ENCODE data around the gene DCTN4. TPM values are rescaled to one million over a fixed set of nuclear protein-coding genes. Genes with fewer than 3 reads are reported as not detected.
"Not testable (repeated sequence)": the region's sequence is repeated elsewhere in the genome, so short reads cannot be mapped to it uniquely, and the experiment has no call there.

DCTN4 gene
- total RNA-seq, 2 experiments from 2014 or later = 31.7 to 49.0 TPM

- ChIA-PET POLR2A (interaction anchor here (0.7 kb wide), 1 partner anchor 407 kb away, joined by 3 read pairs; no protein-coding TSS in a partner anchor), CTCF (interaction anchor here (0.5 to 1.2 kb wide), 3 partner anchors 8 to 34 kb away, joined by 3 to 5 read pairs (median 3); partner anchors contain the start of gene DCTN4)
- H3K9me3 Mint-ChIP-seq (ENCODE audit: low read depth); H3K27me3 Mint-ChIP-seq; DNase-seq: not testable (repeated sequence)
- intact Hi-C loops (cut with DNase I, micrococcal nuclease) = loop anchor here in 1 of 2 experiments (2.0 kb wide), 1 partner anchor 16 kb away; the partner anchor contains the start of gene DCTN4
- Mint-ChIP-seq H3K27ac (peak overlapping the region; percentile 87), H3K4me3 (peak overlapping the region; percentile 16), H3K4me1 (peaks cover 64% of the 10 kb centered on the region), H3K36me3 (ENCODE audit: low read depth) (peaks cover 50% of the 10 kb centered on the region)
- ATAC-seq = peak; percentile 78
Measured at GRCh38 chr5:150742455-150743141, 16.2 kb downstream of the DCTN4 start.

DNA sequence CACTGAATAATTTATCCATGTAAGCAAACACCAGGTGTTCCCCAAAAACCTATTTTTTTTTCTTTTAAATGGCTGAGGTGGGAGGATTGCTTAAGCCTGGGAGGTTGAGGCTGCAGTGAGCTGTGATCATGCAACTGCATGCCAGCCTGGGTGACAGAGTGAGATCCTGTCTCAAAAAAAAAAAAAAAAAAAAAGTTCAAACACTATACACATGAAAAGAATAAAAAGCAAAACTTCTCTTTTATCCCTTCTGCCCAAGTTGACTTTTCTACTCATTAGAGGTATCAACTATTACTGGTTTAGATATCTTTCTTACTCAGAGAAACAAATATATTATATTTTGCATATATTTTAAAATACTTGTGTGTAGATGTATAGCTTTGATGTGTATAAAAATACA is 17.8 kb downstream of the DCTN4 start:
- H3K36me3 Mint-ChIP-seq (ENCODE audit: low read depth) = peaks cover 61% of the 10 kb centered on the region
- H3K27me3 Mint-ChIP-seq = no peaks in the 10 kb centered on the region
- no peak for DNase-seq
- no peak overlapping the region for H3K27ac Mint-ChIP-seq
- intact Hi-C loops (cut with DNase I, micrococcal nuclease) = no loop called here
- H3K4me1 Mint-ChIP-seq = peaks cover 73% of the 10 kb centered on the region
- no peak for ATAC-seq
- ChIA-PET CTCF (interaction anchor here (1.4 kb wide), 1 partner anchor 106 kb away, joined by 7 read pairs; the partner anchor contains the start of gene IRGM), POLR2A (interaction anchor here (0.6 to 1.2 kb wide), 4 partner anchors 33 to 42 kb away, joined by 3 to 6 read pairs (median 4); partner anchors contain the start of gene SMIM3)
- H3K4me3 Mint-ChIP-seq = no peak overlapping the region
- peaks cover 4% of the 10 kb centered on the region for H3K9me3 Mint-ChIP-seq (ENCODE audit: low read depth)

GRCh38 chr5:150738862-150739261 is 20.0 kb downstream of the DCTN4 start:
- H3K4me1 Mint-ChIP-seq = peaks cover 87% of the 10 kb centered on the region
- no peak for DNase-seq
- ChIA-PET POLR2A (no interaction called here), CTCF (no interaction called here)
- ATAC-seq = no peak
- peak overlapping the region; percentile 55 for H3K27ac Mint-ChIP-seq
- H3K9me3 Mint-ChIP-seq (ENCODE audit: low read depth) = peaks cover 3% of the 10 kb centered on the region
- intact Hi-C loops (cut with DNase I, micrococcal nuclease) = loop anchor here in 1 of 2 experiments (5.0 kb wide), 1 partner anchor 108 kb away; the partner anchor contains the start of gene IRGM
- no peak overlapping the region for H3K4me3 Mint-ChIP-seq
- no peaks in the 10 kb centered on the region for H3K27me3 Mint-ChIP-seq
- peaks cover 67% of the 10 kb centered on the region for H3K36me3 Mint-ChIP-seq (ENCODE audit: low read depth)

- intact Hi-C loops (cut with DNase I, micrococcal nuclease) = loop anchor here in 1 of 2 experiments (5.0 kb wide), 1 partner anchor 113 kb away; the partner anchor contains the start of gene IRGM
- ChIA-PET CTCF (interaction anchor here (0.6 to 1.7 kb wide), 10 partner anchors 19 to 275 kb away, joined by 3 to 7 read pairs (median 4); partner anchors contain the start of genes IRGM, RBM22 and SMIM3), POLR2A (interaction anchor here (0.6 to 1.0 kb wide), 3 partner anchors 34 to 49 kb away, joined by 3 to 11 read pairs (median 3); partner anchors contain the start of gene RBM22)
- Mint-ChIP-seq H3K4me1 (peaks cover 50% of the 10 kb centered on the region), H3K27me3 (no peaks in the 10 kb centered on the region), H3K9me3 (ENCODE audit: low read depth) (no peaks in the 10 kb centered on the region), H3K36me3 (ENCODE audit: low read depth) (peaks cover 70% of the 10 kb centered on the region), H3K27ac (peak overlapping the region; percentile 76), H3K4me3 (no peak overlapping the region)
- ATAC-seq (peak; percentile 79), DNase-seq (peak; percentile 59)
Measured at GRCh38 chr5:150734579-150735384, 24.0 kb downstream of the DCTN4 start.

GRCh38 chr5:150731669-150732242 is 27.1 kb downstream of the DCTN4 start:
- Mint-ChIP-seq H3K36me3 (ENCODE audit: low read depth) (peaks cover 55% of the 10 kb centered on the region), H3K9me3 (ENCODE audit: low read depth) (no peaks in the 10 kb centered on the region), H3K4me3 (no peak overlapping the region), H3K27me3 (no peaks in the 10 kb centered on the region), H3K27ac (no peak overlapping the region), H3K4me1 (peaks cover 20% of the 10 kb centered on the region)
- DNase-seq (no peak), ATAC-seq (no peak)
- ChIA-PET CTCF (interaction anchor here (0.7 to 1.8 kb wide), 4 partner anchors 47 to 123 kb away, joined by 3 to 5 read pairs (median 4); no protein-coding TSS in a partner anchor), POLR2A (no interaction called here)
- intact Hi-C loops (cut with DNase I, micrococcal nuclease) = no loop called here

DNA sequence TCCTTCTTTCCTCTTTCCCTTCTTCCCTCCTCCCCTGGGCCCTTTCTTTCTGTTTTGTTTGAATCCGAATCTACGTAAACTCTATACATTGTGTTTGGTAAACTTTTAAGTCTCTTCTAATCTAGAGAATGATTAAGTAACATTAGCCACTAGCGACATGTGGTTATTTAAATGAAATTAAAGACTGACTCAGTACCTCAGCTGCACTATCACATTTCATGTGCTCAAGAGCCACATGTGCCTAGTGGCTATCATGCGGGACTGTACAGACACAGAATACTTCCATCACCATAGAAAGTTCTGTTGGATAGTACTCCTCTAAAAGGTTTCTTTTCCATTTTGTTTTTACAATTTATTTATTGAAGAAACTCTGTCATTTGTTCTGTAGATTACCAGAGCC is 29.0 kb downstream of the DCTN4 start:
- Mint-ChIP-seq H3K27ac (no peak overlapping the region), H3K4me1 (peaks cover 10% of the 10 kb centered on the region), H3K27me3 (no peaks in the 10 kb centered on the region), H3K9me3 (ENCODE audit: low read depth) (no peaks in the 10 kb centered on the region), H3K36me3 (ENCODE audit: low read depth) (peaks cover 39% of the 10 kb centered on the region), H3K4me3 (no peak overlapping the region)
- POLR2A ChIA-PET = no interaction called here
- intact Hi-C loops (cut with DNase I, micrococcal nuclease) = no loop called here
- CTCF ChIA-PET = no interaction called here
- DNase-seq (no peak), ATAC-seq (no peak)

GRCh38 chr5:150723845-150724244 is 35.0 kb downstream of the DCTN4 start:
- POLR2A ChIA-PET = no interaction called here
- intact Hi-C loops (cut with DNase I, micrococcal nuclease) = no loop called here
- ATAC-seq (no peak), DNase-seq (no peak)
- CTCF ChIA-PET = no interaction called here
- H3K27me3 Mint-ChIP-seq = no peaks in the 10 kb centered on the region
- H3K4me3 Mint-ChIP-seq = no peak overlapping the region
- H3K36me3 Mint-ChIP-seq (ENCODE audit: low read depth) = peaks cover 30% of the 10 kb centered on the region
- H3K27ac Mint-ChIP-seq = no peak overlapping the region
- H3K9me3 Mint-ChIP-seq (ENCODE audit: low read depth) = no peaks in the 10 kb centered on the region
- H3K4me1 Mint-ChIP-seq = no peaks in the 10 kb centered on the region

GRCh38 chr5:150710165-150710564 is 48.7 kb downstream of the DCTN4 start:
- intact Hi-C loops (cut with DNase I, micrococcal nuclease) = no loop called here
- CTCF ChIA-PET = interaction anchor here (1.0 to 2.6 kb wide), 3 partner anchors 10 to 13 kb away, joined by 3 to 15 read pairs (median 12); partner anchors contain the start of gene RBM22
- ATAC-seq (no peak), DNase-seq (no peak)
- Mint-ChIP-seq H3K27ac (no peak overlapping the region), H3K9me3 (ENCODE audit: low read depth) (no peaks in the 10 kb centered on the region), H3K27me3 (no peaks in the 10 kb centered on the region), H3K4me1 (no peaks in the 10 kb centered on the region), H3K4me3 (no peak overlapping the region), H3K36me3 (ENCODE audit: low read depth) (peaks cover 20% of the 10 kb centered on the region)
- POLR2A ChIA-PET = no interaction called here

DNA sequence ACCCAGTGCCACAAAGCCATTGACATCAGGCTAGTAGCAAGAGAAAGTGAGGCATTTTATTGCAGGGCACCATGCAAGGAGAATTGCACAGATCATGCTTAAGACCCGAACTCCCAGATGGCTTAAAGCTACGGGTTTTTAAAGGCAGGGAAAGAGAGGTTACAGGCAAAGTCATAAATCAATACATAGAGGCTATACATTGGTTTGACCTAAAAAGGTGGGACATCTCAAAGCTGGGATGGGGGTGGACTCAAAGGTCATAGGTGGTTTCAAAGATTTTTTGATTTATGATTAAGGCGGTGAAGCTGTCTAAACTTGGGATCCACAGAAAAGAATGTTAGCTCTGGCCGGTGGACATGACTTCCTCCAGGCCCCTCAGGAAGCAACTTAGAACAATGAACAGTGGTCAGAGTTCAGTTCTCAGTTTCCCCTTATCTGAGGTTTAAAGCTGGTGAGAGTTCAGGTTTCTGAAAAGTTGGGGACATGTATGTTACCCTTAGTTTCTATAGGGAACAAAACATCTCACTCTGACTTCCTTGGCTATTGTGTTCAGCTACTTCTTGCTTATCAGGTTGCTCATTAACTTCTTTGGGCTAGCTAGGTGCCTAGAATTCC is 51.9 kb downstream of the DCTN4 start:
- ChIA-PET CTCF (interaction anchor here (0.6 to 1.5 kb wide), 6 partner anchors 14 to 326 kb away, joined by 3 to 5 read pairs (median 3); partner anchors contain the start of gene IRGM), POLR2A (no interaction called here)
- DNase-seq (no peak), ATAC-seq (no peak)
- H3K36me3 Mint-ChIP-seq (ENCODE audit: low read depth) = peaks cover 15% of the 10 kb centered on the region
- no peaks in the 10 kb centered on the region for H3K27me3 Mint-ChIP-seq
- H3K4me1 Mint-ChIP-seq = no peaks in the 10 kb centered on the region
- no peak overlapping the region for H3K4me3 Mint-ChIP-seq
- no peaks in the 10 kb centered on the region for H3K9me3 Mint-ChIP-seq (ENCODE audit: low read depth)
- intact Hi-C loops (cut with DNase I, micrococcal nuclease) = no loop called here
- H3K27ac Mint-ChIP-seq = no peak overlapping the region

- Mint-ChIP-seq H3K4me1 (peaks cover 9% of the 10 kb centered on the region), H3K36me3 (ENCODE audit: low read depth) (peaks cover 6% of the 10 kb centered on the region), H3K27me3 (no peaks in the 10 kb centered on the region), H3K9me3 (ENCODE audit: low read depth) (no peaks in the 10 kb centered on the region), H3K27ac (no peak overlapping the region), H3K4me3 (no peak overlapping the region)
- ChIA-PET CTCF (interaction anchor here (0.8 to 1.5 kb wide), 5 partner anchors 9 to 411 kb away, joined by 3 to 5 read pairs (median 3); partner anchors contain the start of gene IRGM), POLR2A (interaction anchor here (0.6 to 1.6 kb wide), 3 partner anchors 12 to 143 kb away, joined by 3 to 6 read pairs (median 4); partner anchors contain the start of gene IRGM)
- DNase-seq (no peak), ATAC-seq (no peak)
- intact Hi-C loops (cut with DNase I, micrococcal nuclease) = loop anchor here (5.0 kb wide), 2 partner anchors 141 to 509 kb away; no protein-coding TSS in a partner anchor
Measured at GRCh38 chr5:150703762-150704161, 55.1 kb downstream of the DCTN4 start.
